ENCODE measurements around the gene CDH23.

The CDH23 gene

GRCh38 chr10:71767420-71768035 lies 370.8 kb downstream of the CDH23 start:
- DNase-seq = no peak

- peak; percentile 66 for DNase-seq
These were observed 372.6 kb downstream of the CDH23 start for GRCh38 chr10:71769279-71769823.

- no peak for DNase-seq
These were observed 373.5 kb downstream of the CDH23 start for GRCh38 chr10:71770255-71770654.

GRCh38 chr10:71770789-71771188 lies 374.1 kb downstream of the CDH23 start:
- DNase-seq = peak; percentile 47

- no peak for DNase-seq
These were observed 374.5 kb downstream of the CDH23 start for GRCh38 chr10:71771204-71771603.

GRCh38 chr10:71771821-71772617 lies 375.3 kb downstream of the CDH23 start:
- no peak for DNase-seq

GRCh38 chr10:71772832-71773220 lies 376.1 kb downstream of the CDH23 start:
- no peak for DNase-seq

GRCh38 chr10:71773221-71773971 lies 376.7 kb downstream of the CDH23 start, which contains the start of gene VSIR:
Gene VSIR (minus strand): TSS chr10:71773520. CDS start chr10:71773439, 81 bp downstream.
- DNase-seq = peak; percentile 89

GRCh38 chr10:71774916-71775702 lies 378.4 kb downstream of the CDH23 start:
- peak; percentile 51 for DNase-seq

- no peak for DNase-seq
These were observed 379.8 kb downstream of the CDH23 start for GRCh38 chr10:71776481-71776925.

GRCh38 chr10:71777213-71777985 lies 380.7 kb downstream of the CDH23 start:
- DNase-seq = no peak

- no peak for DNase-seq
These were observed 381.5 kb downstream of the CDH23 start for GRCh38 chr10:71778071-71778825.

GRCh38 chr10:71779641-71780040 lies 382.9 kb downstream of the CDH23 start:
- no peak for DNase-seq

- no peak for DNase-seq
These were observed 383.4 kb downstream of the CDH23 start for GRCh38 chr10:71780156-71780555.

- no peak for DNase-seq
These were observed 384.0 kb downstream of the CDH23 start for GRCh38 chr10:71780719-71781118.

- DNase-seq = no peak
These were observed 385.6 kb downstream of the CDH23 start for GRCh38 chr10:71782221-71782916.

GRCh38 chr10:71782917-71783490 lies 386.3 kb downstream of the CDH23 start:
- no peak for DNase-seq

- DNase-seq = no peak
These were observed 387.4 kb downstream of the CDH23 start for GRCh38 chr10:71783917-71784678.

- DNase-seq = no peak
These were observed 388.1 kb downstream of the CDH23 start for GRCh38 chr10:71784679-71785272.

Measured in CD4-positive, alpha-beta T cell treated with Interferon gamma for 1 hour (primary cell).